HCT116 (cell line): Measurements from ENCODE around the gene FHIT. TPM values are rescaled to one million over a fixed set of nuclear protein-coding genes. Genes with fewer than 3 reads are reported as not detected.

Source experiments
- ATAC-seq: fragments of 200-7000 bp; cut with Tn5 transposase; 2 replicates; pipeline ENCODE4 v1.9.1; 2020; ENCODE audit warnings: mild to moderate bottlenecking, moderate library complexity
- BruUV-seq: library from RNA; stranded (reverse); fragments of 400-500 nt; replicated peaks from 2 replicates; lab custom pipeline; 2021; lab: Mats Ljungman, UMichigan
- CTCF ChIA-PET: fragments of 300-600 bp; sonication (Branson Sonifier 250); formaldehyde crosslinking; loops from one replicate; lab custom pipeline; 2021; ENCODE audit warnings: antibody characterized with exemption; lab: Charles Lee
- POLR2A ChIA-PET: fragments of 300-600, 350-600 bp; sonication (Branson Sonifier 250); formaldehyde crosslinking; loops from one replicate; lab custom pipeline; 2021; ENCODE audit warnings: antibody characterized with exemption; lab: Charles Lee
- RAD21 ChIA-PET, 2 experiments: fragments of 300-600 bp; sonication (Branson Sonifier 250); formaldehyde crosslinking; loops; one replicate each; lab custom pipeline; 2023; ENCODE audit warnings: low total read pairs in 2 of 2; ENCODE audit not compliant: uncharacterized antibody in 2 of 2, unreplicated experiment in 2 of 2, low non-redundant PET in 1 of 2; lab: Charles Lee
- DNase-seq: peaks from one replicate; pipeline ENCODE4 v3.0.0-alpha.2; 2010; ENCODE audit warnings: low read depth, low spot score
- H2AFZ ChIP-seq: fragments of 200-600 bp; shearing (Covaris generic), sonication (generic); 2 replicates; pipeline ENCODE4 v1.6.1; 2017; ENCODE audit warnings: low read depth, mixed run types, mixed read lengths, antibody characterized with exemption, low read length; ENCODE audit not compliant: poor library complexity, severe bottlenecking
- H3K27ac ChIP-seq: 2 replicates; pipeline ENCODE4 v1.5.1; 2012; ENCODE audit warnings: low read depth, low read length
- H3K27me3 ChIP-seq: fragments of 200-600 bp; sonication (generic); 2 replicates; pipeline ENCODE4 v1.6.1; 2016; ENCODE audit warnings: mixed run types, low read length, mixed read lengths; ENCODE audit not compliant: insufficient read depth
- H3K36me3 ChIP-seq, 2 experiments: fragments of 200-500 bp in 1 of 2; fragments of 200-600 bp in 1 of 2; sonication (Bioruptor generic) in 1 of 2; sonication (generic) in 1 of 2; 2 replicates each; pipeline versions ENCODE4 v1.5.1 to v1.6.1; 2014 to 2016; ENCODE audit warnings: low read length in 2 of 2, inconsistent platforms in 1 of 2, mixed read lengths in 1 of 2, mixed run types in 1 of 2; ENCODE audit not compliant: insufficient read depth in 2 of 2, control insufficient read depth in 1 of 2
- H3K4me1 ChIP-seq, 2 experiments: fragments of 200-600 bp in 1 of 2; sonication (generic) in 1 of 2; 2 replicates each; pipeline versions ENCODE4 v1.5.1 to v1.6.1; 2012 to 2017; ENCODE audit warnings: low read length in 2 of 2, inconsistent platforms in 1 of 2, mild to moderate bottlenecking in 1 of 2, mixed read lengths in 1 of 2, mixed run types in 1 of 2, moderate library complexity in 1 of 2; ENCODE audit not compliant: insufficient read depth in 2 of 2, control insufficient read depth in 1 of 2
- H3K4me2 ChIP-seq: fragments of 200-600 bp; sonication (generic); 2 replicates; pipeline ENCODE4 v1.6.1; 2017; ENCODE audit warnings: mixed run types, low read length, mixed read lengths
- H3K4me3 ChIP-seq, 2 experiments: fragments of 200-600 bp in 1 of 2; sonication (generic) in 1 of 2; replicated peaks in 1 of 2; 2 replicates each; pipeline ENCODE4 v1.5.1; 2011 to 2016; ENCODE audit warnings: low read length in 2 of 2, control low read depth in 1 of 2, low read depth in 1 of 2, mild to moderate bottlenecking in 1 of 2, mixed read lengths in 1 of 2, mixed run types in 1 of 2
- H3K79me2 ChIP-seq: fragments of 200-600 bp; sonication (generic); 2 replicates; pipeline ENCODE4 v1.6.1; 2017; ENCODE audit warnings: mild to moderate bottlenecking, mixed run types, low read length, moderate library complexity, mixed read lengths; ENCODE audit not compliant: insufficient read depth
- H3K9ac ChIP-seq: fragments of 200-600 bp; sonication (generic); 2 replicates; pipeline ENCODE4 v1.6.1; 2016; ENCODE audit warnings: low read length, mixed read lengths
- H3K9me2 ChIP-seq: fragments of 200-600 bp; sonication (generic), shearing (Covaris generic); 2 replicates; pipeline ENCODE4 v1.6.1; 2017; ENCODE audit warnings: mixed run types, mild to moderate bottlenecking, moderate library complexity; ENCODE audit not compliant: insufficient read depth
- H3K9me3 ChIP-seq, 2 experiments: fragments of 200-500 bp in 1 of 2; fragments of 200-600 bp in 1 of 2; sonication (Bioruptor generic) in 1 of 2; sonication (generic) in 1 of 2; 2 replicates each; pipeline ENCODE4 v1.6.1; 2014 to 2017; ENCODE audit warnings: low read length in 2 of 2, mixed read lengths in 2 of 2, inconsistent platforms in 1 of 2, low read depth in 1 of 2, mild to moderate bottlenecking in 1 of 2, mixed run types in 1 of 2, moderate library complexity in 1 of 2; ENCODE audit not compliant: control insufficient read depth in 1 of 2, insufficient read depth in 1 of 2
- H4K20me1 ChIP-seq: fragments of 200-600 bp; sonication (generic), shearing (Covaris generic); 2 replicates; pipeline ENCODE4 v1.6.1; 2017; ENCODE audit warnings: mixed run types, mild to moderate bottlenecking, moderate library complexity; ENCODE audit not compliant: insufficient read depth
- CBX3 ChIP-seq: IDR thresholded peaks from 2 replicates; pipeline ENCODE4 v1.6.1; 2012; ENCODE audit warnings: low read depth
- ELF1 ChIP-seq: IDR thresholded peaks from 2 replicates; pipeline ENCODE4 v1.6.1; 2012; ENCODE audit warnings: low read depth, borderline replicate concordance
- EZH2 ChIP-seq: fragments of 200-600 bp; sonication (generic); IDR thresholded peaks from 2 replicates; pipeline ENCODE4 v1.6.1; 2017; ENCODE audit warnings: antibody characterized with exemption, mixed run types
- EZH2phosphoT487 ChIP-seq: fragments of 200-600 bp; IDR thresholded peaks from 2 replicates; pipeline ENCODE4 v1.6.1; 2018; ENCODE audit warnings: antibody characterized with exemption, borderline replicate concordance
- YY1 ChIP-seq: IDR thresholded peaks from 2 replicates; pipeline ENCODE4 v1.6.1; 2011; ENCODE audit warnings: low read length, low read depth, moderate library complexity, mild to moderate bottlenecking; ENCODE audit not compliant: insufficient replicate concordance; ENCODE audit errors: extremely low read depth
- ZNF274 ChIP-seq: fragments of 200-500 bp; sonication (Bioruptor generic); IDR thresholded peaks from 2 replicates; pipeline ENCODE4 v1.6.1; 2014; ENCODE audit warnings: mild to moderate bottlenecking, low read depth, low read length, inconsistent platforms
- intact Hi-C: fragments of 100-400 bp; cut with micrococcal nuclease; formaldehyde crosslinking; loops from 2 replicates; pipeline ENCODE4 v1.10.0; 2022
- total RNA-seq: library from RNA; stranded (reverse); gene quantifications from one replicate; pipeline ENCODE4 v1.2.1, GENCODE V29; 2021; ENCODE audit not compliant: unreplicated experiment
- TF ChIP-seq, protein P1 (sequence below): IDR thresholded peaks from 2 replicates; pipeline ENCODE4 v1.6.1; 2012; ENCODE audit warnings: low read depth

The FHIT gene
- total RNA-seq, 1 experiment from 2014 or later, result 20.1 TPM

- ATAC-seq (no peak), DNase-seq (no peak)
- TF ChIP-seq EZH2 (no peak), EZH2phosphoT487 (no peak), YY1 (no peak), ELF1 (no peak), ZNF274 (no peak), CBX3 (no peak)
- TF ChIP-seq, protein P1, sequence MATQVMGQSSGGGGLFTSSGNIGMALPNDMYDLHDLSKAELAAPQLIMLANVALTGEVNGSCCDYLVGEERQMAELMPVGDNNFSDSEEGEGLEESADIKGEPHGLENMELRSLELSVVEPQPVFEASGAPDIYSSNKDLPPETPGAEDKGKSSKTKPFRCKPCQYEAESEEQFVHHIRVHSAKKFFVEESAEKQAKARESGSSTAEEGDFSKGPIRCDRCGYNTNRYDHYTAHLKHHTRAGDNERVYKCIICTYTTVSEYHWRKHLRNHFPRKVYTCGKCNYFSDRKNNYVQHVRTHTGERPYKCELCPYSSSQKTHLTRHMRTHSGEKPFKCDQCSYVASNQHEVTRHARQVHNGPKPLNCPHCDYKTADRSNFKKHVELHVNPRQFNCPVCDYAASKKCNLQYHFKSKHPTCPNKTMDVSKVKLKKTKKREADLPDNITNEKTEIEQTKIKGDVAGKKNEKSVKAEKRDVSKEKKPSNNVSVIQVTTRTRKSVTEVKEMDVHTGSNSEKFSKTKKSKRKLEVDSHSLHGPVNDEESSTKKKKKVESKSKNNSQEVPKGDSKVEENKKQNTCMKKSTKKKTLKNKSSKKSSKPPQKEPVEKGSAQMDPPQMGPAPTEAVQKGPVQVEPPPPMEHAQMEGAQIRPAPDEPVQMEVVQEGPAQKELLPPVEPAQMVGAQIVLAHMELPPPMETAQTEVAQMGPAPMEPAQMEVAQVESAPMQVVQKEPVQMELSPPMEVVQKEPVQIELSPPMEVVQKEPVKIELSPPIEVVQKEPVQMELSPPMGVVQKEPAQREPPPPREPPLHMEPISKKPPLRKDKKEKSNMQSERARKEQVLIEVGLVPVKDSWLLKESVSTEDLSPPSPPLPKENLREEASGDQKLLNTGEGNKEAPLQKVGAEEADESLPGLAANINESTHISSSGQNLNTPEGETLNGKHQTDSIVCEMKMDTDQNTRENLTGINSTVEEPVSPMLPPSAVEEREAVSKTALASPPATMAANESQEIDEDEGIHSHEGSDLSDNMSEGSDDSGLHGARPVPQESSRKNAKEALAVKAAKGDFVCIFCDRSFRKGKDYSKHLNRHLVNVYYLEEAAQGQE, result no peak
- no peak overlapping the region for H3K9ac ChIP-seq
- RAD21 ChIA-PET, result no interaction called here
- H3K9me2 ChIP-seq, result no peaks in the 10 kb centered on the region
- no peak overlapping the region for H3K27ac ChIP-seq
- H4K20me1 ChIP-seq, result no peaks in the 10 kb centered on the region
- no peaks in the 10 kb centered on the region for H3K36me3 ChIP-seq
- H3K4me3 ChIP-seq, result no peak overlapping the region
- no peaks in the 10 kb centered on the region for H3K4me1 ChIP-seq
- intact Hi-C loops, result no loop called here
- POLR2A ChIA-PET, result no interaction called here
- H3K27me3 ChIP-seq, result no peaks in the 10 kb centered on the region
- CTCF ChIA-PET, result no interaction called here
- H3K4me2 ChIP-seq, result no peak overlapping the region
- no peaks in the 10 kb centered on the region for H3K9me3 ChIP-seq
- no TSS peak for BruUV-seq
- no peak overlapping the region for H2AFZ ChIP-seq
- no peaks in the 10 kb centered on the region for H3K79me2 ChIP-seq
Measured at GRCh38 chr3:60839246-60839645, 412.0 kb downstream of the FHIT start.
